Measurements from ENCODE around the gene CAB39.

Gene CAB39

DNA sequence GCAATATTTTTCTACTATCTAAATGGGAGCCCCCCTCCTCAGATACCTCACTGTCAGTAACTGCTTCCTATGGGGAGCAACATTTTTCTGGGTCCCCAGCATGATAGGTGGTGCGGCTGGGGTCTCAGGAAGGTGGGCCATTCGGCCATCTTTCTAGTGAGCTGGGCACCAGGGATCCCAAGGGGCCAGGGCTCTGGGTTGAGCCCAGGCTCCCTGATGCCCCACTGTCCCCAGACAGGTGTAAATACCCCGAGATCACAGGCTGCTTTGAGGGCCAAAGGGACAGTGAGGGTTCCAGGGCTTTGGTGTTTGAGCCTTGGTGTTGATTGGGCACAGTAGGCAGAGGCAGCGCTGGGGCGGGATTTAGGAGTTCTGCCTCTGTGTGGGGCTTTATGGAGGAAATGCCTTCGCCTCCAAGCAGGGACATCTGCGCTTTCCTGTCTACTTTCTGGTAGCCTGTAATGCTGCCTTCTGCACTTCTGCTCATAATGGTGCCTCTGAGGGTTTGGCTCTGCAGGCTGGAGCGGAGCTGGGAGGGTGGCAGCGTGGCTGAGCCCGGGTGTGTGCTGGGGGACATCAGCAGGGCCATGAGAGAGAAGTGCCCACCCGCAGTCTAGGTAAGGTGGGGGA is 157.4 kb downstream of the CAB39 start:
- no peak for DNase-seq (ENCODE audit: low read depth, low spot score)
- no peak overlapping the region for H3K4me3 ChIP-seq (ENCODE audit: low read depth, low read length)
- in situ Hi-C loops (cut with HindIII; ENCODE audit: low sequenced_read_pairs), result no loop called here
- TF ChIP-seq CTCF (IDR thresholded peaks at IDR 0.05; ENCODE audit: low read depth, low read length), result no peak
